GM19467 (cell line): ENCODE results near the gene NPEPPS.
"Not testable (repeated sequence)": the region's sequence is repeated elsewhere in the genome, so short reads cannot be mapped to it uniquely, and the experiment has no call there.

Experiments used
- ATAC-seq: cut with Tn5 transposase; IDR thresholded peaks from one replicate; pipeline ENCODE4 v1.9.1; 2021; ENCODE audit warnings: mild to moderate bottlenecking, moderate library complexity; ENCODE audit not compliant: unreplicated experiment

The NPEPPS gene, protein sequence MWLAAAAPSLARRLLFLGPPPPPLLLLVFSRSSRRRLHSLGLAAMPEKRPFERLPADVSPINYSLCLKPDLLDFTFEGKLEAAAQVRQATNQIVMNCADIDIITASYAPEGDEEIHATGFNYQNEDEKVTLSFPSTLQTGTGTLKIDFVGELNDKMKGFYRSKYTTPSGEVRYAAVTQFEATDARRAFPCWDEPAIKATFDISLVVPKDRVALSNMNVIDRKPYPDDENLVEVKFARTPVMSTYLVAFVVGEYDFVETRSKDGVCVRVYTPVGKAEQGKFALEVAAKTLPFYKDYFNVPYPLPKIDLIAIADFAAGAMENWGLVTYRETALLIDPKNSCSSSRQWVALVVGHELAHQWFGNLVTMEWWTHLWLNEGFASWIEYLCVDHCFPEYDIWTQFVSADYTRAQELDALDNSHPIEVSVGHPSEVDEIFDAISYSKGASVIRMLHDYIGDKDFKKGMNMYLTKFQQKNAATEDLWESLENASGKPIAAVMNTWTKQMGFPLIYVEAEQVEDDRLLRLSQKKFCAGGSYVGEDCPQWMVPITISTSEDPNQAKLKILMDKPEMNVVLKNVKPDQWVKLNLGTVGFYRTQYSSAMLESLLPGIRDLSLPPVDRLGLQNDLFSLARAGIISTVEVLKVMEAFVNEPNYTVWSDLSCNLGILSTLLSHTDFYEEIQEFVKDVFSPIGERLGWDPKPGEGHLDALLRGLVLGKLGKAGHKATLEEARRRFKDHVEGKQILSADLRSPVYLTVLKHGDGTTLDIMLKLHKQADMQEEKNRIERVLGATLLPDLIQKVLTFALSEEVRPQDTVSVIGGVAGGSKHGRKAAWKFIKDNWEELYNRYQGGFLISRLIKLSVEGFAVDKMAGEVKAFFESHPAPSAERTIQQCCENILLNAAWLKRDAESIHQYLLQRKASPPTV

GRCh38 chr17:47530557-47531232 lies at the start of gene NPEPPS:
Gene NPEPPS, plus strand, starts transcription at chr17:47531108. Its CDS starts 193 bp downstream, at chr17:47531301.
- ATAC-seq, result peak; percentile 74

DNA sequence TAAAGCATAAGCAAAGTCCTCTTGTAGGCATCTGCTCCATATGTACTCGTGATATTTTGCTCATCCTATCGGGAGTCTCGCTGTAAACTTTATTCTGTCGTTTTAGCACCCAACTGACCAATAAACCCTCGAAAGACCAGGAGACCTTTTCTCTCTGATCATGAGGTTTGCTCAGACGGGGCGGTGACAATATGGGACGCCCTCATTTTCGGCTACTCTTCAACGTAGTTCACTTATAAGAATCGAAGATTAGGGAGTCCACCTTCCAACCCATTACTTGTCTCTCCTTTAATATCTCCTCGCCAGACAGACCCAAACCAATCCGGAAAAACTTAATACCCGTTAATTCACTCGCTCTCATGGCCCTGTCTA lies 39.1 kb upstream of the NPEPPS start:
- ATAC-seq, result not testable (repeated sequence)

DNA sequence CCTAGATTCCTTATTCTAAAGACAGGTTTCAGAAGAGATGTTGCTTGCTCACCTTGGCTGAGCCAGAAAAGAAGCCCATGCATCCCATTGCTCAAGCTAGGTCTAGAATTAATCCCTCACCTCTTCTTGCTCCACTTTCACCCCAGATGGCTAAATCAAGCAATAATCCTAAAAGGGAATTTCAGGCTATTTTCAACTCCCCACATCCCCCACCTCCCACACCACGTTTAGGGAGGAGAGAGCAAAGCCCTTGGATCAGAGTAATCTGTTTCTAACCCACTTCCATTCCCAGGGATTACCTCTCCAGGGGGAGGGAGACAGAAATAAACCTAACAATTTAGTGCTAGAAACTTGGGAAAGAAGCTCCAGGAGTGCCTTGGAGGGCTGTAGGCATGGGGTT lies 31.8 kb upstream of the NPEPPS start:
- ATAC-seq, result not testable (repeated sequence)

- ATAC-seq, result not testable (repeated sequence)
Measured at GRCh38 chr17:47499494-47499893, 31.4 kb upstream of the NPEPPS start.

- not testable (repeated sequence) for ATAC-seq
Measured at GRCh38 chr17:47500620-47501019, 30.3 kb upstream of the NPEPPS start.

DNA sequence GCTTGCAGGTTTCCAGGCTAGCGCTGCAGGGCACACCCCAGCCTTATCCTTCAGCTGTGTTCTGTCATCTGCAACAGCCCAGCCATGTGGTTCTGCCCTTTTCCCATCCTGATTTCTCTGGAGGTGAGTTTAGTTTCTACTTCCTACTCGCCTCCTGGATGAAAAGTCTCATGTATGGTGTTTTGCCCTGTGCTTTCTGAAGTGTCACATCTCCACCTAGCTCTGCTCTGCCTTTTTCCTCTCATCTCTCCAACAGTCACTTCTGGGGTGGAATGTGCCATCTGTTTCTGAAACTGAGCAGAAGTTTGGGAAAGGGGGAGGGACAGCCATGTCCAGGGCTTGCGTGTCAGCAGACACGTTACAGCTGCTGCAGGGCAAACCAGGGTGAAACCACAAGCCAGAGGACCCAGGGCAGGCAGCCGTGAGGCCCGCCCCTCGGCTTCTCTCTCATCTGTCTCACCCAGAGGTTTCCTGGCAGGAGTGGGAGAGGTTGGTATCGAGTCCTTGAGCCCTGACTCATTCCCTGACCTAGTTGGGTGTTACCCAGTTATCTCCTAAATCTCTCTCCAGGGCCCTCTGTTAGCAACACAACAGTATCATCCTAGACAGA lies 28.7 kb upstream of the NPEPPS start:
- not testable (repeated sequence) for ATAC-seq

DNA sequence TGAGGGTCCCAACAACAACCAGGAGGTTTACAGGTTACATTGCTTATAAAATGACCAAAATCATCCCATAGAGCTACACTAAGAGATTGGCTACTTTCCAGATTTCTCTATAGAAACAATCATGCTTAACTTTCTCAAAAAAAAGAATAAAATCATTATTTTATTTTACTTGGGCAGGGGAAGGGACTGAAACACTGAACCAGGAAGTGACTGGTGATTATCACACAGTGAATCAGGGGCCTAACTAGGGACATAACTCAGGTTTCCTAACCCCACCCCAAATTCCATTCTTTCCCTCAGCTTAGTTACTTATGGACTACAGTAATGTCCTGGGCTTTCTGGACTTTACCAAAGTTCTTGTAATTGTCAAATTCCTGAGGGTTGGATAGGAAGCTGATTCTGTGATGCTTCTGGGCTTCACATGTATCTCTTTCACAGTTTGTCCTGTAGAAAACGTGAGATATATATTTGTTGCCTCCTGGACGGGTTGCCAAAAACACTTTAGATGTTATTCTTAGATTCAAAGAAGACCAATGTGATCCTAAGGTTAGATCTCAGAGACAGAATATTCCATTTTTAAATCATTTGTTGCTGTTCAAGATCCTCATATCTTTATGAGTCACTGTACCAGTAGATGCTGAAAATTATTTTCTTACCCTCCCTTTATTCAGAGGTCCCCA lies 28.0 kb upstream of the NPEPPS start:
- not testable (repeated sequence) for ATAC-seq

- ATAC-seq, result not testable (repeated sequence)
Measured at GRCh38 chr17:47511701-47512146, 19.2 kb upstream of the NPEPPS start.

DNA sequence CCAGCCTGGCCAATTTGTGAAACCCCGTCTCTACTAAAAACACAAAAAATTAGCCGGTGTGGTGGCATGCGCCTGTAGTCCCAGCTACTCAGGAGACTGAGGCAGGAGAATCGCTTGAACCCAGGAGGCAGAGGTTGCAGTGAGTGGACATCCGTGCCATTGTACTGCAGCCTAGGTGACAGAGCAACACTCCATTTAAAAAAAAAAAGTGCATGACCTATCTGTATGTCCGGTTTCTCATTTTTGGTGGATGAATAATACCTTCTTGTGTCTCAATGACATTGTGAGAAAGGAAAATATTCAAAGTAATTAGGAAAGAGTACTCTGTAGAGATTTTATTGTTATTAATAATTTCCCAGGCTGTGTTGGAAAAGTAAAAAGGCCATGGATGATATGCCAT lies 17.6 kb upstream of the NPEPPS start:
- not testable (repeated sequence) for ATAC-seq

DNA sequence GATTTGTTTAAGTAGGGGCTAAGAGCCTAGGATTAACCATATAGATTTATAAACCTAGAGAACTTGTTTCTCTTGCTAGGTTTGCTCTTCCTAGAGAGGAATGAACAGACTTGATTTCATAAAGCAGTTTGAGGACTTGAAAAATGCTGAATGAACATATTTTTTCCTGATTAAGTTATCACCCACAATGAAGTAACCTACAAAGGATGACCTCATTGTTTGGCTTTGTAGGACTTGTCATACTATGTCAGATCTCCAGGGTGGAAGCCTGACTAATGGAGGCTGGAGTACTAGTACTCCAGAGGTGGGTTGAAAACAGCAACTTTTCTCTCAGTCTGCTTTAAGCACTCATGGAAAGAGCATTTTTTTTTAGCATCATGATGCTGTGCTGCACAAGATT lies 12.0 kb upstream of the NPEPPS start:
- ATAC-seq, result not testable (repeated sequence)

- not testable (repeated sequence) for ATAC-seq
Measured at GRCh38 chr17:47519365-47519764, 11.5 kb upstream of the NPEPPS start.

DNA sequence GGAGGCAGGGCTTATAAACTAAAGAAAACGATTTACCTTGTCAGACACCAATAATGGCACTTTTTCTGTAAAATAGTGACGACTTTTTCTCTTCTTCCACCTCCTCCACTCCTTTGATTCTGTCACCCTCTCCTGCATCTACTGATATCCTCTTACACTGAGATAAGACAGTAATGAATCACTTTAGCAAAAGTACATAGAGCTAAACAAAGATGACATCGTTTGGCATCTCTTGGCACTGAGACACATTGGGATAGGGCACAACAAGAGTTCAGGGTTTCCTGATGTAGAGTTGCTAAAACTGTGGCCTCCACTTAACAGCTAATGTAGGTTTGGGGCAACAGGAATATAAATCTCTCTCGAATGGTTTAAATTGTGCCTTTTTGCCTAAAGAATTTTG lies 10.6 kb upstream of the NPEPPS start:
- not testable (repeated sequence) for ATAC-seq

GRCh38 chr17:47521434-47521833 lies 9.5 kb upstream of the NPEPPS start:
- ATAC-seq, result not testable (repeated sequence)

- not testable (repeated sequence) for ATAC-seq
Measured at GRCh38 chr17:47522341-47522740, 8.6 kb upstream of the NPEPPS start.

DNA sequence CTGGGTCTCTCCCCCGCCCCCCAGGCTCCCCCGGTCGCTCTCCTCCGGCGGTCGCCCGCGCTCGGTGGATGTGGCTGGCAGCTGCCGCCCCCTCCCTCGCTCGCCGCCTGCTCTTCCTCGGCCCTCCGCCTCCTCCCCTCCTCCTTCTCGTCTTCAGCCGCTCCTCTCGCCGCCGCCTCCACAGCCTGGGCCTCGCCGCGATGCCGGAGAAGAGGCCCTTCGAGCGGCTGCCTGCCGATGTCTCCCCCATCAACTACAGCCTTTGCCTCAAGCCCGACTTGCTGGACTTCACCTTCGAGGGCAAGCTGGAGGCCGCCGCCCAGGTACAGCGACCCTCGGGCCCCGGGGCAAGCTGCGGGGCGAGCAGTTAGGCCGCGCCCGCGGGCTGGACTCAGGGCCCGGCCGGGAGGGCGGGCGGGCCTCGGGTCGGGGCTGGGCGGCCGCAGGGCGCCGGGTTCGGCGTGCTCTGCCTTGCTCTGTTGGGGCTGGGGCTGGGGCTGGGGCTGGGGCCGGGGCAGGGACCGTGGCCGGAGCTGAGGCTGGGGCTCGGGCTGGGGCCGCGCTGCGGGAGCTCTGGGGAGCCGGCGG lies 419 bp downstream of the NPEPPS start:
- peak; percentile 24 for ATAC-seq

- not testable (repeated sequence) for ATAC-seq
Measured at GRCh38 chr17:47539085-47539484, 8.2 kb downstream of the NPEPPS start.

DNA sequence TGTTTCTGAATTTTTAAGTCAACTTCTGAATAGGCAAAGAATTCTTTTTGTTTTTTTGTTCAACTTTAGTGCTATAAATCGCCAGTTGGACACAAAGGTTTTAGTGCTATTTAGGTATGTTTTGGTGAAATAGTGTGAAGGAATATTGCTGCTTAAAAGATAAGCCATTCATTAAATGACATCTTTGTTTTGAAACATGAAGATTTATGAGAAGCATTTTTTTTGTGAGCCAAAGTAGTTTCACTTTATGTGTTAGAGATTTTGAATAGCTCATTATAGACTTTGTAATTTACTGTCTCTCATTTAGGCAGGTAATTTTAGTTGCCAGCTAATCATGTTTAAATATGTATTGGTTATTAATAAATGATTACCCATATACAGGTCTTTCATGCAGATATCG lies 10.8 kb downstream of the NPEPPS start:
- not testable (repeated sequence) for ATAC-seq

- not testable (repeated sequence) for ATAC-seq
Measured at GRCh38 chr17:47544327-47544726, 13.4 kb downstream of the NPEPPS start.

GRCh38 chr17:47554733-47555132 lies 23.8 kb downstream of the NPEPPS start:
- not testable (repeated sequence) for ATAC-seq
